ENCODE results near the gene KLF11. TPM values are rescaled to one million over a fixed set of nuclear protein-coding genes. Genes with fewer than 3 reads are reported as not detected.
A peak's percentile ranks its signal among the peaks of the same experiment; 100 is the strongest.

KLF11 gene
- total RNA-seq, 1 donor from 2014 or later, result 6.6 TPM

DNA sequence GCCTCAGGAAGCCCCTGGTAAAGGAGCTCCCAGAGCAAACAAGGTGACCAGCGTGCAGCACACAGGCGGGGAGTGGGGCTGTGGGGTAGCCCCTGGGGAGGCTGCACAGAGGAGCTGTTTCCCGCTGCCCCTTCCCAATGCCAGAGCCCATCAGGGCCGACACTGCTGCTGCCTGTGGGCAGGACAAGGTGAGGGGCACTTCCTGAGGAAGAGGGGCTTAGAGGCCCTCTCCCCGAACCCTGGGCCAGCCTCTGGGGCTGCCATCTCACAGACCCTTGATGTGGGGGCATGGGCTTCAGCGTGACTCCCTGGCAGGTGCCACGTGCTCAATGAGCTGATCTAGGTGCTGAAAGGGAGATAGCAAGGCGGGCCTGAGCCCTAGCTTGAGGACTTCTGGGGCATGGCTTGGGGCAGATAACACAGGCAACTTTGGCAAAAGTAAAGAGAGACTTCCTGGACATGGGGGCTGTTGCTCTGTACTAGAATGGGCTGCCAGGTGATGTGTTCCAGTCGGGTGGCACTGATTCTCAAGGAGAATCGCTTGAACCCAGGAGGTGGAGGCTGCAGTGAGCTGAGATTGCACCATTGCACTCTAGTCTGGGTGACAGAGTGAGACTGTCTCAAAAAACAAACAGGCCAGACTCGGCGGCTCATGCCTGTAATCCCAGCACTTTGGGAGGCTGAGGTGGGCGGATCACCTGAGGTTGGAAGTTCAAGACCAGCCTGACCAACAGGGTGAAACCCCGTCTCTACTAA, 9.9 kb upstream of the KLF11 start:
- DNase-seq (ENCODE audit: low read depth), result no peak
- H3K27me3 ChIP-seq (ENCODE audit: control insufficient read depth, insufficient read depth, low read length), result no peaks in the 10 kb centered on the region
- no peak overlapping the region for H3K4me3 ChIP-seq (ENCODE audit: low read depth, low read length)
- no peaks in the 10 kb centered on the region for H3K36me3 ChIP-seq (ENCODE audit: control insufficient read depth, insufficient read depth, low read length)
- no peak for FAIRE-seq
- TF ChIP-seq, protein P1, sequence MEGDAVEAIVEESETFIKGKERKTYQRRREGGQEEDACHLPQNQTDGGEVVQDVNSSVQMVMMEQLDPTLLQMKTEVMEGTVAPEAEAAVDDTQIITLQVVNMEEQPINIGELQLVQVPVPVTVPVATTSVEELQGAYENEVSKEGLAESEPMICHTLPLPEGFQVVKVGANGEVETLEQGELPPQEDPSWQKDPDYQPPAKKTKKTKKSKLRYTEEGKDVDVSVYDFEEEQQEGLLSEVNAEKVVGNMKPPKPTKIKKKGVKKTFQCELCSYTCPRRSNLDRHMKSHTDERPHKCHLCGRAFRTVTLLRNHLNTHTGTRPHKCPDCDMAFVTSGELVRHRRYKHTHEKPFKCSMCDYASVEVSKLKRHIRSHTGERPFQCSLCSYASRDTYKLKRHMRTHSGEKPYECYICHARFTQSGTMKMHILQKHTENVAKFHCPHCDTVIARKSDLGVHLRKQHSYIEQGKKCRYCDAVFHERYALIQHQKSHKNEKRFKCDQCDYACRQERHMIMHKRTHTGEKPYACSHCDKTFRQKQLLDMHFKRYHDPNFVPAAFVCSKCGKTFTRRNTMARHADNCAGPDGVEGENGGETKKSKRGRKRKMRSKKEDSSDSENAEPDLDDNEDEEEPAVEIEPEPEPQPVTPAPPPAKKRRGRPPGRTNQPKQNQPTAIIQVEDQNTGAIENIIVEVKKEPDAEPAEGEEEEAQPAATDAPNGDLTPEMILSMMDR (IDR thresholded peaks at IDR 0.05; ENCODE audit: insufficient read depth, low read length, severe bottlenecking), result no peak

DNA sequence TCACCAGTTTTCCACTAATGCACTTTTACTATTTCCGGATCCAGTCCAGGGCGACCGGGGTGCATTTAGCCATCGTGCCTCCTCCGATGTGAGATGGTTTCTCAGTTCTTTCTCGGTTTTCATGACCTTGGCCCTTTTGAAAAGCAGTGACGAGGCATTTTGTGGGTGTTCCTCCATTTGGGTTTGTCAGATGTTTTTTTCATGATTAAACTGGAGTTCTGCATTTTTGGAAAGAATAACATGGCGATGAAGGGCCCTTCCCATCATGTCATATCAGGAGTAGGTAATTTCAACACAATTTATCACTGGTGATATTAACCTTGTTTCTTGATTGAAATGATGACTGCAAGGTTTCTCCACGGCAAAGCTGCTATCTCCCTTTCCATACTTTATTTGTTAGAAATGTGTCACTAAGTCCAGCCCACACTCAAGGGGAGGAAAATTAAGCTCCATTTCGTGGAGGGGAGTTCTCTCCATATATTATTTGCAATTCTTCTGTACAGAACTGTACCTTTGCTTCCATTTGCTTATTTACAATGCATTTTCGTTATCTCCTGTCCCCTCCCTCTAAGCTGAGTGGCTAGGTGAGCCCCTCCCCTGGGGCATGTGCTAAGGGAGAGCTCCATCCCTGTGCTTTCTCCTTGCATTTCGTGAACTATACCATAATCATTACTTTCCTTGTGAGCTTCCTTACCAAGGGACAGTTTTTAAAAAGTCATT, 8.9 kb upstream of the KLF11 start:
- TF ChIP-seq, protein P1 (IDR thresholded peaks at IDR 0.05; ENCODE audit: insufficient read depth, low read length, severe bottlenecking), result no peak
- H3K27me3 ChIP-seq (ENCODE audit: control insufficient read depth, insufficient read depth, low read length), result no peaks in the 10 kb centered on the region
- no peak overlapping the region for H3K4me3 ChIP-seq (ENCODE audit: low read depth, low read length)
- no peak for DNase-seq (ENCODE audit: low read depth)
- no peak for FAIRE-seq
- no peaks in the 10 kb centered on the region for H3K36me3 ChIP-seq (ENCODE audit: control insufficient read depth, insufficient read depth, low read length)

GRCh38 chr2:10035053-10035422, 8.3 kb upstream of the KLF11 start:
- no peaks in the 10 kb centered on the region for H3K27me3 ChIP-seq (ENCODE audit: control insufficient read depth, insufficient read depth, low read length)
- no peak for FAIRE-seq
- no peak overlapping the region for H3K4me3 ChIP-seq (ENCODE audit: low read depth, low read length)
- no peaks in the 10 kb centered on the region for H3K36me3 ChIP-seq (ENCODE audit: control insufficient read depth, insufficient read depth, low read length)
- no peak for DNase-seq (ENCODE audit: low read depth)
- TF ChIP-seq, protein P1 (IDR thresholded peaks at IDR 0.05; ENCODE audit: insufficient read depth, low read length, severe bottlenecking), result no peak

- Histone ChIP-seq H3K27me3 (ENCODE audit: control insufficient read depth, insufficient read depth, low read length) (no peaks in the 10 kb centered on the region), H3K36me3 (ENCODE audit: control insufficient read depth, insufficient read depth, low read length) (no peaks in the 10 kb centered on the region), H3K4me3 (ENCODE audit: low read depth, low read length) (no peak overlapping the region)
- TF ChIP-seq, protein P1 (IDR thresholded peaks at IDR 0.05; ENCODE audit: insufficient read depth, low read length, severe bottlenecking), result no peak
- DNase-seq (ENCODE audit: low read depth), result no peak
- FAIRE-seq, result no peak
Measured at GRCh38 chr2:10035633-10036032, 7.7 kb upstream of the KLF11 start.

DNA sequence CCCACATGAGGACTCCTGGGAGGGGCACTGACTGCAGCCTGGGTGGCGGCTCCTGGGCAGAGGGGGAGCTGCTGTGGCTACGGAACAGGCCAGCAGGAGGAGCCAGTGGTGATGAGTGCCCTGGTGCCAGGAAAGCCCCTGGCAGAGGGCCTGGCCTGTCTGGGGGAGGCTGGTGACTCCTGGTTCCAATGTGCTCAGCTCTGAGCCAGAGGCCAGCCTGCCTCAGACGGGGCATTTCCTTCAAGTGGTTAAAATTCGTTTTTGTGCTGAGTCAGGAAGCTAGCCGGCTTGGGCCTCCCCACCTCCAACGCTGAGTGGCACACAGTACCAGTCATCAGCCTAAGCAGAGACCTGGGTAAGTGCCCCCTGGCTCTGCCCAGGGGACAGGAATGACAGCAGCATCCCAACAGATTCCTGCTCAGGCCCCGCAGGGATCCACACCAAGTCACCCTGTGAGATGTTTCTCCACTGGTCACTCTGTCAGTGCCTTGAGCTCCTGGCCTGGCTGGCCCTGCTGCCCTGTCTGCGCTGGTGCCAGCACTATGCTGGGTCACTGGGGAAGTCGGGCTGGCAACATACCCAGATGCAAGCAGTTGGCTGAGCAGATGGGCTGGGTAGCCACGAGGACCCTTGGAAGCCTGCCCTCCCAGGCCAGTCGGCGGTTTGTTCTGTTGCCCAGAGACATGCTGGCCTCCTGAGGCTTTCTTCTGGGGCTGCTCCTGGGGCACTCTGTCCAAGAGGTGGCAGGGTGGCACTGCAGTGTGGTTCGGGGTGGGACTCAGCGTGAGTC, 7.1 kb upstream of the KLF11 start:
- Histone ChIP-seq H3K27me3 (ENCODE audit: control insufficient read depth, insufficient read depth, low read length) (no peaks in the 10 kb centered on the region), H3K36me3 (ENCODE audit: control insufficient read depth, insufficient read depth, low read length) (no peaks in the 10 kb centered on the region), H3K4me3 (ENCODE audit: low read depth, low read length) (no peak overlapping the region)
- FAIRE-seq (no peak), DNase-seq (ENCODE audit: low read depth) (peak; percentile 81)
- TF ChIP-seq, protein P1 (IDR thresholded peaks at IDR 0.05; ENCODE audit: insufficient read depth, low read length, severe bottlenecking), result peak; percentile 78
